ENCODE measurements around the gene FBLN5. TPM values are rescaled to one million over a fixed set of nuclear protein-coding genes. Genes with fewer than 3 reads are reported as not detected.

Gene FBLN5
- total and polyA plus RNA-seq, 4 donors: 3.9 to 21.8 (median 14.8) TPM

DNA sequence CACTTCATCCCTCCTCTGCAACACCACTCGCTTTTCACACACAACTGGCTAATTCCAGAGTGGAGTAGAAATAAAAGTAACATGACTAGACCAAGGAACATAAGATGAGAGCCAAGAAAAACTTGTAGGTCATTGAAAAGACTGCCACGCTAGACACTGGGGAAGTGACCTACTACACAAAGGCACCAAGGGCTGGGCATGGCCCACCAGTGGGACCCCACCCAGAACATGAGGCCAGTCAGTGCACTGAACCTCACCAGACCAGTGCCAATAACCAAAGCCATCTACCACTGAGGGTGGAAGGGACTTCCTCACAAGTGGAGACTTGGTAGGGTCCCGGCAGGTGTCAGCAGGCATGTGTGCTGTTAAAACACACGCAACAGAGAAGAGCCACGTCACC lies 19.7 kb downstream of the FBLN5 start:
- 93% methylated on average over 5 of the region's 5 CpGs for WGBS
- Histone ChIP-seq H3K9me3 (ENCODE audit: control insufficient read depth in 4 of 4, low read length in 3 of 4) (no peaks in the 10 kb centered on the region), H3K27ac (ENCODE audit: low read depth in 1 of 2, low read length in 2 of 2) (no peak overlapping the region), H3K4me3 (ENCODE audit: low read depth in 1 of 3, low read length in 3 of 3) (no peak overlapping the region), H3K9ac (ENCODE audit: low read depth in 1 of 2, low read length in 2 of 2) (no peak overlapping the region), H3K36me3 (ENCODE audit: control insufficient read depth in 4 of 4, insufficient read depth in 3 of 4, low read depth in 1 of 4, low read length in 3 of 4) (no peaks in the 10 kb centered on the region), H3K27me3 (ENCODE audit: control insufficient read depth in 4 of 4, insufficient read depth in 4 of 4, low read length in 3 of 4) (no peaks in the 10 kb centered on the region), H3K4me1 (ENCODE audit: control insufficient read depth in 4 of 4, insufficient read depth in 4 of 4, low read length in 3 of 4) (peaks cover 0 to 2% (median 0%) of the 10 kb centered on the region in 4 donors)
- no peak for DNase-seq (ENCODE audit: low spot score)
- no peak for TF ChIP-seq HNF4G (IDR thresholded peaks at IDR 0.05)
- no peak for TF ChIP-seq YY1 (IDR thresholded peaks at IDR 0.05)
- no peak for TF ChIP-seq RXRA (IDR thresholded peaks at IDR 0.05)
- no peak for TF ChIP-seq FOXA1 (IDR thresholded peaks at IDR 0.05)
- TF ChIP-seq HNF4A (conservative IDR thresholded peaks at IDR 0.05): no peak
- TF ChIP-seq CTCF (IDR thresholded peaks at IDR 0.05; ENCODE audit: low read depth, low read length, missing input control): no peak

- whole genome bisulfite sequencing: 81% methylated on average over 3 of the region's 3 CpGs
- Histone ChIP-seq H3K4me1 (ENCODE audit: control insufficient read depth in 4 of 4, insufficient read depth in 4 of 4, low read length in 3 of 4) (peaks cover 0 to 2% (median 0%) of the 10 kb centered on the region in 4 donors), H3K36me3 (ENCODE audit: control insufficient read depth in 4 of 4, insufficient read depth in 3 of 4, low read depth in 1 of 4, low read length in 3 of 4) (no peaks in the 10 kb centered on the region), H3K27me3 (ENCODE audit: control insufficient read depth in 4 of 4, insufficient read depth in 4 of 4, low read length in 3 of 4) (no peaks in the 10 kb centered on the region), H3K9me3 (ENCODE audit: control insufficient read depth in 4 of 4, low read length in 3 of 4) (no peaks in the 10 kb centered on the region), H3K4me3 (ENCODE audit: low read depth in 1 of 3, low read length in 3 of 3) (no peak overlapping the region), H3K27ac (ENCODE audit: low read depth in 1 of 2, low read length in 2 of 2) (no peak overlapping the region), H3K9ac (ENCODE audit: low read depth in 1 of 2, low read length in 2 of 2) (no peak overlapping the region)
- no peak for TF ChIP-seq EGR1 (IDR thresholded peaks at IDR 0.05; ENCODE audit: low read depth in 2 of 2)
- DNase-seq (ENCODE audit: low spot score): no peak
Measured at GRCh38 chr14:91927191-91927590, 20.3 kb downstream of the FBLN5 start.

GRCh38 chr14:91926131-91926890 lies 21.2 kb downstream of the FBLN5 start:
- 80% methylated on average over 17 of the region's 17 CpGs for WGBS
- H3K9me3 ChIP-seq (ENCODE audit: control insufficient read depth in 4 of 4, low read length in 3 of 4): no peaks in the 10 kb centered on the region
- H3K27ac ChIP-seq (ENCODE audit: low read depth in 1 of 2, low read length in 2 of 2): no peak overlapping the region
- DNase-seq (ENCODE audit: low spot score): no peak
- no peaks in the 10 kb centered on the region for H3K36me3 ChIP-seq (ENCODE audit: control insufficient read depth in 4 of 4, insufficient read depth in 3 of 4, low read depth in 1 of 4, low read length in 3 of 4)
- TF ChIP-seq, protein P1, sequence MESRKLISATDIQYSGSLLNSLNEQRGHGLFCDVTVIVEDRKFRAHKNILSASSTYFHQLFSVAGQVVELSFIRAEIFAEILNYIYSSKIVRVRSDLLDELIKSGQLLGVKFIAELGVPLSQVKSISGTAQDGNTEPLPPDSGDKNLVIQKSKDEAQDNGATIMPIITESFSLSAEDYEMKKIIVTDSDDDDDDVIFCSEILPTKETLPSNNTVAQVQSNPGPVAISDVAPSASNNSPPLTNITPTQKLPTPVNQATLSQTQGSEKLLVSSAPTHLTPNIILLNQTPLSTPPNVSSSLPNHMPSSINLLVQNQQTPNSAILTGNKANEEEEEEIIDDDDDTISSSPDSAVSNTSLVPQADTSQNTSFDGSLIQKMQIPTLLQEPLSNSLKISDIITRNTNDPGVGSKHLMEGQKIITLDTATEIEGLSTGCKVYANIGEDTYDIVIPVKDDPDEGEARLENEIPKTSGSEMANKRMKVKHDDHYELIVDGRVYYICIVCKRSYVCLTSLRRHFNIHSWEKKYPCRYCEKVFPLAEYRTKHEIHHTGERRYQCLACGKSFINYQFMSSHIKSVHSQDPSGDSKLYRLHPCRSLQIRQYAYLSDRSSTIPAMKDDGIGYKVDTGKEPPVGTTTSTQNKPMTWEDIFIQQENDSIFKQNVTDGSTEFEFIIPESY (IDR thresholded peaks at IDR 0.05): no peak
- no peak for TF ChIP-seq RAD21 (IDR thresholded peaks at IDR 0.05)
- TF ChIP-seq EGR1 (IDR thresholded peaks at IDR 0.05; ENCODE audit: low read depth in 2 of 2): no peak
- TF ChIP-seq TAF1 (conservative IDR thresholded peaks at IDR 0.05): no peak
- TF ChIP-seq, protein P2, sequence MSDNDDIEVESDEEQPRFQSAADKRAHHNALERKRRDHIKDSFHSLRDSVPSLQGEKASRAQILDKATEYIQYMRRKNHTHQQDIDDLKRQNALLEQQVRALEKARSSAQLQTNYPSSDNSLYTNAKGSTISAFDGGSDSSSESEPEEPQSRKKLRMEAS (IDR thresholded peaks at IDR 0.05): no peak
- no peak for TF ChIP-seq HNF4G (IDR thresholded peaks at IDR 0.05)
- no peak for TF ChIP-seq FOXA1 (IDR thresholded peaks at IDR 0.05)
- TF ChIP-seq FOXA2 (IDR thresholded peaks at IDR 0.05): no peak
- TF ChIP-seq, protein P3, sequence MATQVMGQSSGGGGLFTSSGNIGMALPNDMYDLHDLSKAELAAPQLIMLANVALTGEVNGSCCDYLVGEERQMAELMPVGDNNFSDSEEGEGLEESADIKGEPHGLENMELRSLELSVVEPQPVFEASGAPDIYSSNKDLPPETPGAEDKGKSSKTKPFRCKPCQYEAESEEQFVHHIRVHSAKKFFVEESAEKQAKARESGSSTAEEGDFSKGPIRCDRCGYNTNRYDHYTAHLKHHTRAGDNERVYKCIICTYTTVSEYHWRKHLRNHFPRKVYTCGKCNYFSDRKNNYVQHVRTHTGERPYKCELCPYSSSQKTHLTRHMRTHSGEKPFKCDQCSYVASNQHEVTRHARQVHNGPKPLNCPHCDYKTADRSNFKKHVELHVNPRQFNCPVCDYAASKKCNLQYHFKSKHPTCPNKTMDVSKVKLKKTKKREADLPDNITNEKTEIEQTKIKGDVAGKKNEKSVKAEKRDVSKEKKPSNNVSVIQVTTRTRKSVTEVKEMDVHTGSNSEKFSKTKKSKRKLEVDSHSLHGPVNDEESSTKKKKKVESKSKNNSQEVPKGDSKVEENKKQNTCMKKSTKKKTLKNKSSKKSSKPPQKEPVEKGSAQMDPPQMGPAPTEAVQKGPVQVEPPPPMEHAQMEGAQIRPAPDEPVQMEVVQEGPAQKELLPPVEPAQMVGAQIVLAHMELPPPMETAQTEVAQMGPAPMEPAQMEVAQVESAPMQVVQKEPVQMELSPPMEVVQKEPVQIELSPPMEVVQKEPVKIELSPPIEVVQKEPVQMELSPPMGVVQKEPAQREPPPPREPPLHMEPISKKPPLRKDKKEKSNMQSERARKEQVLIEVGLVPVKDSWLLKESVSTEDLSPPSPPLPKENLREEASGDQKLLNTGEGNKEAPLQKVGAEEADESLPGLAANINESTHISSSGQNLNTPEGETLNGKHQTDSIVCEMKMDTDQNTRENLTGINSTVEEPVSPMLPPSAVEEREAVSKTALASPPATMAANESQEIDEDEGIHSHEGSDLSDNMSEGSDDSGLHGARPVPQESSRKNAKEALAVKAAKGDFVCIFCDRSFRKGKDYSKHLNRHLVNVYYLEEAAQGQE (IDR thresholded peaks at IDR 0.05): no peak
- no peak for TF ChIP-seq JUND (IDR thresholded peaks at IDR 0.05)
- TF ChIP-seq SP1 (IDR thresholded peaks at IDR 0.05): no peak
- TF ChIP-seq ATF3 (IDR thresholded peaks at IDR 0.05): no peak
- peaks cover 0 to 2% (median 0%) of the 10 kb centered on the region in 4 donors for H3K4me1 ChIP-seq (ENCODE audit: control insufficient read depth in 4 of 4, insufficient read depth in 4 of 4, low read length in 3 of 4)
- H3K9ac ChIP-seq (ENCODE audit: low read depth in 1 of 2, low read length in 2 of 2): no peak overlapping the region
- no peaks in the 10 kb centered on the region for H3K27me3 ChIP-seq (ENCODE audit: control insufficient read depth in 4 of 4, insufficient read depth in 4 of 4, low read length in 3 of 4)
- no peak overlapping the region for H3K4me3 ChIP-seq (ENCODE audit: low read depth in 1 of 3, low read length in 3 of 3)

Measured in liver (tissue), 9 donors.